Measurements from ENCODE around the gene SRCAP. TPM values are rescaled to one million over a fixed set of nuclear protein-coding genes. Genes with fewer than 3 reads are reported as not detected.
A peak's percentile ranks its signal among the peaks of the same experiment; 100 is the strongest.

SRCAP gene

GRCh38 chr16:30787613-30788378 lies 88.8 kb downstream of the SRCAP start:
- Histone ChIP-seq H3K4me2 (ENCODE audit: low read length) (peak overlapping the region; percentile 41), H2BK15ac (replicated peaks; ENCODE audit: low read depth) (no peak overlapping the region), H3K9ac (ENCODE audit: low read length) (peak overlapping the region; percentile 83), H3K79me2 (ENCODE audit: control insufficient read depth, insufficient read depth, low read length) (peaks cover 15% of the 10 kb centered on the region), H4K8ac (ENCODE audit: low read depth, low read length) (peak overlapping the region; percentile 99), H2BK5ac (ENCODE audit: low read length) (peak overlapping the region; percentile 8), H3K23ac (ENCODE audit: low read length) (no peak overlapping the region), H2BK120ac (ENCODE audit: low read depth, low read length) (peak overlapping the region; percentile 6), H3K36me3 (ENCODE audit: control insufficient read depth, insufficient read depth, low read length) (no peaks in the 10 kb centered on the region), H3K4me3 (ENCODE audit: low read length) (peak overlapping the region; percentile 58), H2AK5ac (ENCODE audit: low read length) (no peak overlapping the region), H3K56ac (ENCODE audit: low read length) (peak overlapping the region; percentile 91), H3K27me3 (ENCODE audit: insufficient read depth, low read length, poor library complexity) (no peaks in the 10 kb centered on the region), H3K18ac (ENCODE audit: low read length) (peak overlapping the region; percentile 99), H3K79me1 (ENCODE audit: low read length) (peaks cover 9% of the 10 kb centered on the region), H3K27ac (ENCODE audit: low read depth, low read length) (peak overlapping the region; percentile 86), H3K4ac (ENCODE audit: low read depth, low read length) (peak overlapping the region; percentile 61), H3K4me1 (ENCODE audit: control insufficient read depth, low read depth, low read length) (peaks cover 2% of the 10 kb centered on the region), H4K5ac (ENCODE audit: low read length) (no peak overlapping the region)
- no CpG with 5 or more reads among the region's 11 CpGs for WGBS (ENCODE audit: extremely low coverage, insufficient coverage, low lambda C conversion rate)
- DNase-seq: peak; percentile 30

Small RNAs within 50 kb of the gene (small RNA-seq; reads per million reads assigned to genes)
- gene RNU6-1043P (ENCODE audit: insufficient read depth) (not detected), gene RNU6-416P (ENCODE audit: insufficient read depth) (not detected), gene SNORA30 (ENCODE audit: insufficient read depth) (3.6 reads per million, percentile 56 among the genes with 10 or more reads in this experiment)

All from mesendoderm (in vitro differentiated cells).